Upper lobe of right lung (tissue), 1 donor: ENCODE results near the gene FARSB. TPM values are rescaled to one million over a fixed set of nuclear protein-coding genes. Genes with fewer than 3 reads are reported as not detected.

Experiments
- ATAC-seq: fragments of 200-7000 bp; cut with Tn5 transposase; one replicate; pipeline ENCODE4 v1.9.1; 2020; ENCODE audit warnings: mild to moderate bottlenecking, moderate library complexity
- DNase-seq: peaks from one replicate; pipeline ENCODE4 v3.0.0-alpha.2; 2020
- H3K27ac ChIP-seq: fragments of 200-600 bp; one replicate; pipeline ENCODE4 v1.8.0; 2022
- H3K27me3 ChIP-seq: fragments of 200-600 bp; one replicate; pipeline ENCODE4 v1.8.0; 2022; ENCODE audit warnings: mild to moderate bottlenecking
- H3K36me3 ChIP-seq: fragments of 200-600 bp; one replicate; pipeline ENCODE4 v1.8.0; 2022
- H3K4me1 ChIP-seq: fragments of 200-600 bp; one replicate; pipeline ENCODE4 v1.8.0; 2022
- H3K4me3 ChIP-seq: fragments of 200-600 bp; one replicate; pipeline ENCODE4 v1.8.0; 2022; ENCODE audit warnings: mild to moderate bottlenecking
- H3K9me3 ChIP-seq: fragments of 200-600 bp; one replicate; pipeline ENCODE4 v1.8.0; 2022
- intact Hi-C: fragments of 100-400 bp; cut with DNase I; formaldehyde crosslinking; loops from one replicate; pipeline ENCODE4 v1.11.0; 2022
- long read RNA-seq: library from polyadenylated mRNA; unstranded; transcript quantifications from one replicate; pipeline ENCODE4 v2.0.0, GENCODE V29; 2021
- total RNA-seq: library from RNA; stranded (reverse); fragmentation: NEBNext Ultra II Directional; extraction: Animal tissue kit (Norgen Biotek cat#: 25700); gene quantifications from one replicate; pipeline ENCODE4 v1.2.1, GENCODE V29; 2021
- TF ChIP-seq, protein P1 (sequence below): fragments of 200-600 bp; IDR thresholded peaks from one replicate; pipeline ENCODE4 v1.8.0; 2022; ENCODE audit warnings: antibody characterized with exemption
- donor health status: DM: no; HTN: yes; CAD: no; lungs with severe emphysema.

FARSB gene
- total RNA-seq: 12.0 TPM
- long read RNA-seq, transcript FARSB-201 (17 exons, 3,369 nt): major isoform, 23 of 37 reads
- long read RNA-seq, partial matches to known transcripts: 1 of 37 reads
- long read RNA-seq, other reads (novel, unspliced or antisense): 13 of 37 reads

DNA sequence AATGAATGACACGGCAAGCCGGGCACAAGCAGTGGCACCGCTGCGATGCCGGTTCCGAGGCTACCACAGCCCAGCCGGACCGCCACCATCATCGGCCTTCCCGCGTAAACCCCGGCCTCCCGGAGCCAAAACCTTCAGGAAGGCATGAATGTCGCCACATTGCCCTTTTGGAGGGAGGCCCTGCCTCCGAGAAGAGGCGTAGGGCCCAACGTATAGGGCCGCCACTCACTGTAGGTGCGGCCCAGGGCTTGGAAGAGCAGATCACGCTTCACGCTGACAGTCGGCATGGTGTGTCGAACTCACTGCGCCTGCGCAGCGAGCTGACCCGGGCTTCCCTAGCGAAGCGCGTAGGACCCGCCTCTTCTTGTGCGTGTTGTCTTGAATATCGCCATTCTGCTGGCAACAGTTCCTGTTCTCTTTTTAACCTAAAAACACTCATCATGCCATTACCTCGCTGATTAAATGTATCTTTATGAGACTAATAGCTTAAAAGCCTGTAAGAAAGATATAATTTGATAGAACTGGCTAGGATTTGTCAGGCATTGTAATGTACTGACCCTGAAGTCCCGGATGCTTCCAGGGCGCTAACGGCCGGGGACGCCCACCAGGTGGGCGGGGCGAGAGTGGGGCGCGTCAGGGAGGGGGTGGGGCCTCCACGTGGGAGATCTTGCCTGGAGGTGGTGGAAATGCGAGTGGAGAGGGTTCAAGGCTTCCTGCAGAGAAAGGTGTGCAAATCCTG lies at the start of gene FARSB:
TSS of gene FARSB (minus strand) at position 306 of the 739 bp plus-strand sequence. CDS start at position 287, 19 bp downstream.
- Histone ChIP-seq H3K27ac (peak within 1 kb of the TSS; percentile 97), H3K9me3 (no peaks in the 10 kb centered on the region), H3K4me3 (peak within 1 kb of the TSS; percentile 81), H3K4me1 (peaks cover 14% of the 10 kb centered on the region), H3K36me3 (no peaks in the 10 kb centered on the region), H3K27me3 (no peaks in the 10 kb centered on the region)
- peak; percentile 98 for ATAC-seq
- DNase-seq: peak; percentile 98
- TF ChIP-seq, protein P1, sequence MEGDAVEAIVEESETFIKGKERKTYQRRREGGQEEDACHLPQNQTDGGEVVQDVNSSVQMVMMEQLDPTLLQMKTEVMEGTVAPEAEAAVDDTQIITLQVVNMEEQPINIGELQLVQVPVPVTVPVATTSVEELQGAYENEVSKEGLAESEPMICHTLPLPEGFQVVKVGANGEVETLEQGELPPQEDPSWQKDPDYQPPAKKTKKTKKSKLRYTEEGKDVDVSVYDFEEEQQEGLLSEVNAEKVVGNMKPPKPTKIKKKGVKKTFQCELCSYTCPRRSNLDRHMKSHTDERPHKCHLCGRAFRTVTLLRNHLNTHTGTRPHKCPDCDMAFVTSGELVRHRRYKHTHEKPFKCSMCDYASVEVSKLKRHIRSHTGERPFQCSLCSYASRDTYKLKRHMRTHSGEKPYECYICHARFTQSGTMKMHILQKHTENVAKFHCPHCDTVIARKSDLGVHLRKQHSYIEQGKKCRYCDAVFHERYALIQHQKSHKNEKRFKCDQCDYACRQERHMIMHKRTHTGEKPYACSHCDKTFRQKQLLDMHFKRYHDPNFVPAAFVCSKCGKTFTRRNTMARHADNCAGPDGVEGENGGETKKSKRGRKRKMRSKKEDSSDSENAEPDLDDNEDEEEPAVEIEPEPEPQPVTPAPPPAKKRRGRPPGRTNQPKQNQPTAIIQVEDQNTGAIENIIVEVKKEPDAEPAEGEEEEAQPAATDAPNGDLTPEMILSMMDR: no peak
- intact Hi-C loops: no loop called here

DNA sequence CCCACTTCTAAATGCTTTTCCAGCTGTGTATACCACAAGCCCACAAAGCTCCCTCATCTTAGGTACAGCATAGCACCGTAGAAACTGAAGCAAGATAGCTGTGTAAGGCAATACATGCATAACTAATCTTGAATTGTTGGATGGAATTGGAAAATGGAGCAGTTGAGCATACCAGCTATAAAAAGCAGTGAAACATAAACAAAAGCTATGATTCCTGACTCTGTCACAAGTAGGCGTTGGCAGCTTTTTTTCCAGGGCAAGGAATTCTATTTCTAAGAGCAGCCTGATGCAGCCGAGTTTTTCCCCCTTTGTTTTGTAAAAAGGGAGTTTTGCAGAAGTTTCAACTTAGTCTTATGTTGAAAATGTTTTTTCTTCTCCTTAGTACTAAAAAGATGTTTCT lies 48.0 kb upstream of the FARSB start:
- H3K9me3 ChIP-seq: no peaks in the 10 kb centered on the region
- DNase-seq: no peak
- H3K4me3 ChIP-seq: no peak overlapping the region
- TF ChIP-seq, protein P1: no peak
- intact Hi-C loops: loop anchor here (10.0 kb wide), 1 partner anchor 201 kb away; no protein-coding TSS in a partner anchor
- H3K27me3 ChIP-seq: no peaks in the 10 kb centered on the region
- no peak overlapping the region for H3K27ac ChIP-seq
- H3K36me3 ChIP-seq: no peaks in the 10 kb centered on the region
- no peak for ATAC-seq
- H3K4me1 ChIP-seq: peaks cover 5% of the 10 kb centered on the region

DNA sequence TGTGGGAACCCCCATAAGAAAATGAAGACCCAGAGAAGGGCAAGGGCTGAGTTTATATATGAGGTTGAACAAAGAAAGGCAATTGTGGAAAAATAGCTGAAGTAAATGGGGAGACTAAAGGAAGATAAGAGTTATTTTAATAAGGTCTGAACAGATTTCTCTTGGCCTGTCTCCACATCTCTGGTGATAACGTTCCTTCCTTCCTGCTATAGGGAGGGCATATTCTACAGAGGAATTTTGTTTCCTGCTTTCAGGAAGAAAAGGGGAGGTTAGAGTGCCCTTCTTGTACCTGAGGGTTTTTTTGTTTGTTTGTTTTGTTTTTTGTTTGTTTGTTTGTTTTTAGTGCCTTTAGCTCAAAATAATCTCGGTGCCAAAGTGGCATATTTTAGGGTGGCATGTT lies 47.2 kb upstream of the FARSB start:
- H3K4me1 ChIP-seq: no peaks in the 10 kb centered on the region

DNA sequence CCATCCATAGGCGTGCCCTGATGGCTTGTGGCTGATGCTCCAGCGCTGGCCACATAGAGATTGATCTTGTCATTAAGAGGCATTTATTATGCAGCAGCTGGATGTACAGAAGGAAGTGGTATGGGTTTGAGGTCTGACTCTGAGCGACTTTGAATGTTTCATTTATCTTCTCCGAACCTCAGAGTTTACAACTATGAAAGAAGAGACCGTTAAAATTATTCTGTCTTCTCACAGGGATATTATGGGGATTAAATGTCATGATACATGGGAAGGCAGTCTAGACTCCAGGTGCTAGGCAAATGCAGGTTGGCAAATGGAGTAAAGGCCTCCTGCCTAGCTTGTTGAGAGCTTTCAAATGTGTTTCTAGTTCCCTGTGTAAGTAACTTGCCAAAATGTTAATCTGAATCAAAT lies 45.8 kb upstream of the FARSB start:
- Histone ChIP-seq H3K36me3 (no peaks in the 10 kb centered on the region), H3K27me3 (no peaks in the 10 kb centered on the region), H3K4me1 (no peaks in the 10 kb centered on the region), H3K9me3 (no peaks in the 10 kb centered on the region), H3K27ac (no peak overlapping the region), H3K4me3 (no peak overlapping the region)
- no peak for DNase-seq
- intact Hi-C loops: loop anchor here (10.0 kb wide), 1 partner anchor 203 kb away; no protein-coding TSS in a partner anchor
- TF ChIP-seq, protein P1: no peak
- no peak for ATAC-seq

More for the DNA sequence above, 47.2 kb upstream of the FARSB start:
- intact Hi-C loops: loop anchor here (10.0 kb wide), 1 partner anchor 202 kb away; no protein-coding TSS in a partner anchor
- Histone ChIP-seq H3K4me3 (no peak overlapping the region), H3K9me3 (no peaks in the 10 kb centered on the region), H3K27me3 (no peaks in the 10 kb centered on the region), H3K27ac (no peak overlapping the region), H3K36me3 (no peaks in the 10 kb centered on the region)
- no peak for ATAC-seq
- no peak for DNase-seq
- TF ChIP-seq, protein P1: no peak

DNA sequence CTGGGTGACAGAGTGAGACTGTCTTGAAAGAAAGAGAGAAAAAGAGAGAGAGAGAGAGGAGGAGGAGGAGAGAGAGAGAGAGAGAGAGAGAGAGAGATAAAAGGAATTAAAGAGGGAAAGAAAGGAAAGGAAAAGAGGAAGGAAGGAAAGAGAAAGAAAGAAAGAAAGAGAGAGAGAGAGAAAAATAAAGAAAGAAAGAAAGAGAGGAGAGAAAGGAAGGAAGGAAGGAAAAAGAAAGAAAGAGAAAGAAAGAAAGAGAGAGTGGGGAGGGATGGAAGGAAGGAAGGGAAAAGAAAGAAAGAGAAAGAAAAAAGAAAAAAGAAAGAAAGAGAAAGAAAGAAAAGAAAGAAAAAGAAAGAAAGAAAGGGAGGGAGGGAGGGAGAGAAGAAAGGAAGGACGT lies 45.3 kb upstream of the FARSB start:
- Histone ChIP-seq H3K9me3 (no peaks in the 10 kb centered on the region), H3K4me1 (no peaks in the 10 kb centered on the region), H3K27me3 (no peaks in the 10 kb centered on the region), H3K27ac (no peak overlapping the region), H3K4me3 (no peak overlapping the region), H3K36me3 (no peaks in the 10 kb centered on the region)
- DNase-seq (no peak), ATAC-seq (no peak)
- intact Hi-C loops: loop anchor here (10.0 kb wide), 1 partner anchor 204 kb away; no protein-coding TSS in a partner anchor
- TF ChIP-seq, protein P1: no peak
